Psoas muscle (tissue), 8 donors: ENCODE data around the gene ADGRF3. TPM values are rescaled to one million over a fixed set of nuclear protein-coding genes. Genes with fewer than 3 reads are reported as not detected.

ENCODE experiments used
- ATAC-seq, 4 donors: fragments of 200-7000 bp; cut with Tn5 transposase; one replicate each; pipeline ENCODE4 v1.9.1; 2020; ENCODE audit warnings: moderate library complexity in 3 of 4, mild to moderate bottlenecking in 2 of 4
- DNase-seq, 2 donors: peaks; one replicate each; pipeline ENCODE4 v3.0.0-alpha.2; 2020
- H3K27ac ChIP-seq: fragments of 200-600 bp; one replicate; pipeline ENCODE4 v1.8.0; 2022
- H3K27me3 ChIP-seq, 3 donors: fragments of 200-600 bp in 1 of 3; one replicate each; pipeline versions ENCODE4 v1.6.1 to v1.8.0; 2013 to 2022; ENCODE audit warnings: low read length in 2 of 3, mild to moderate bottlenecking in 2 of 3, moderate library complexity in 1 of 3; ENCODE audit not compliant: insufficient read depth in 3 of 3
- H3K36me3 ChIP-seq, 2 donors: fragments of 200-600 bp in 1 of 2; one replicate each; pipeline versions ENCODE4 v1.6.1 to v1.8.0; 2013 to 2022; ENCODE audit warnings: low read depth in 1 of 2, mild to moderate bottlenecking in 1 of 2, moderate library complexity in 1 of 2; ENCODE audit not compliant: insufficient read depth in 1 of 2
- H3K4me1 ChIP-seq: fragments of 200-600 bp; one replicate; pipeline ENCODE4 v1.8.0; 2022
- H3K4me3 ChIP-seq: fragments of 200-600 bp; one replicate; pipeline ENCODE4 v1.8.0; 2022; ENCODE audit warnings: mild to moderate bottlenecking
- H3K9me3 ChIP-seq: fragments of 200-600 bp; one replicate; pipeline ENCODE4 v1.8.0; 2022
- CTCF ChIP-seq: fragments of 200-600 bp; IDR thresholded peaks from one replicate; pipeline ENCODE4 v1.8.0; 2022; ENCODE audit warnings: antibody characterized with exemption
- WGBS, 3 donors: extraction: QIAGEN DNeasy Blood & Tissue Kit; methylation state at CpG; one replicate each; pipeline versions ENCODE4 v1.1.6 to v1.1.7; 2013; 5-methylcytosine and 5-hydroxymethylcytosine counted together
- intact Hi-C, 2 donors: fragments of 100-400 bp; cut with DNase I; formaldehyde crosslinking; loops; one replicate each; pipeline versions ENCODE4 v1.11.0 to v1.14.2; 2022
- polyA plus RNA-seq, 3 donors: library from polyadenylated mRNA; stranded (reverse); fragments of 200-250 nt; gene quantifications; one replicate each; pipeline ENCODE4 v1.2.3, GENCODE V29; 2013
- total RNA-seq, 4 donors: library from RNA; stranded (reverse); fragmentation: NEBNext Ultra II Directional in 2 of 4; extraction: Animal tissue kit (Norgen Biotek cat#: 25700) in 2 of 4; gene quantifications; one replicate each; pipeline versions ENCODE4 v1.2.1 to v1.2.4, GENCODE V29; 2021 to 2023
- donor health status: healthy with polysubstance abuse.
- donor health status: DM: no; HTN: no; CAD: no; lungs with moderate emphysema.
- donor health status: Bipolar disorder and iron deficiency.
- donor health status: healthy.
- donor health status: DM: yes; HTN: yes; CAD: no.
- donor health status: DM: no; HTN: no; CAD: no.
- donor health status: DM: no; HTN: no; CAD: no.
- donor health status: DM: yes; HTN: yes; CAD: no.

ADGRF3 gene
- total and polyA plus RNA-seq, 7 donors: 0.03 to 0.48 (median 0.18) TPM; not detected in 3

GRCh38 chr2:26276484-26277227 lies 69.9 kb downstream of the ADGRF3 start:
- DNase-seq: no peak

DNA sequence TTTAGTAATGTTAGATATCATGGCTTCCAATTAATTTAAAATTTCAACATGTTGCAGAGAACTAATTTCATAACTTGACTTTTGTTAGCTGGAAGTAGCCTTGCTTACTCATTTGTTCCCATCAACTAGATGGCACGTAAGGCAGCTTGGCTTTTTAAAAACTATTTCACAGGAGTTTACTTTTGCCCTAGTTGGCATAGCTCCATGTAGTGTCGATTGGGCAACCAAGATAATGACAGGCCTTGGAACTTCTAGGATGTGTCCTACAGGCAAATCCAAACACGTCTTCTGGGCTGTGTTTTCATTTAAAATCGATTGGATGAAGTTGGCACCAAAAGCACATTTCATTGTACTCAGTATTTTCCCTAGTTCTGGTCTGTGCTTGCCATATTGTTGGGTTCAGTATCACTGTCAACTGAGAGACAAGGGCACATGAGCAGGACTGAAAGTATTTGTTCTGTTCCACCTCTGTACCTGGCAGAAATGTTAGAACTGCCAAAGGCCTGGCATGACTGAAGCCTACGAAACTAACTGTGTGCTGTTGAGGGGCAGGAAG lies 72.5 kb downstream of the ADGRF3 start:
- peaks cover 0 to 62% of the 10 kb centered on the region in 2 donors for H3K36me3 ChIP-seq
- intact Hi-C loops: no loop called here
- H3K27ac ChIP-seq: peak overlapping the region; percentile 76
- peak overlapping the region; percentile 5 for H3K4me3 ChIP-seq
- H3K9me3 ChIP-seq: no peaks in the 10 kb centered on the region
- TF ChIP-seq CTCF: no peak
- no peaks in the 10 kb centered on the region for H3K27me3 ChIP-seq
- ATAC-seq (peak; percentile 89 to 90 (median 90)), DNase-seq (peak in 1 of 2 donors; percentile 31)
- WGBS, 3 donors: 8 to 11% (median 10%) methylated on average over 5 of the region's 5 CpGs
- H3K4me1 ChIP-seq: peaks cover 33% of the 10 kb centered on the region

More at GRCh38 chr2:26276484-26277227, 69.9 kb downstream of the ADGRF3 start:
- intact Hi-C loops: loop anchor here in 1 of 2 donors (5.0 kb wide), 1 partner anchor 34 kb away; the partner anchor contains the start of genes HADHA and HADHB
- H3K36me3 ChIP-seq: peaks cover 9 to 74% of the 10 kb centered on the region in 2 donors
- ATAC-seq: no peak
- peaks cover 33% of the 10 kb centered on the region for H3K4me1 ChIP-seq
- no peak for TF ChIP-seq CTCF
- H3K9me3 ChIP-seq: no peaks in the 10 kb centered on the region
- no peak overlapping the region for H3K27ac ChIP-seq
- H3K4me3 ChIP-seq: no peak overlapping the region
- whole genome bisulfite sequencing, 3 donors: 83 to 84% (median 83%) methylated on average over 4 of the region's 4 CpGs
- no peaks in the 10 kb centered on the region for H3K27me3 ChIP-seq

- 24 to 35% (median 28%) methylated on average over 2 of the region's 2 CpGs for WGBS, 3 donors
- no peaks in the 10 kb centered on the region for H3K27me3 ChIP-seq
- no peaks in the 10 kb centered on the region for H3K9me3 ChIP-seq
- intact Hi-C loops: no loop called here
- H3K4me3 ChIP-seq: peak overlapping the region; percentile 5
- H3K4me1 ChIP-seq: peaks cover 33% of the 10 kb centered on the region
- TF ChIP-seq CTCF: no peak
- ATAC-seq (peak in 2 of 4 donors; percentile 13 to 23), DNase-seq (no peak)
- H3K27ac ChIP-seq: peak overlapping the region; percentile 76
- peaks cover 0 to 59% of the 10 kb centered on the region in 2 donors for H3K36me3 ChIP-seq
Measured at GRCh38 chr2:26273501-26273900, 73.1 kb downstream of the ADGRF3 start.

DNA sequence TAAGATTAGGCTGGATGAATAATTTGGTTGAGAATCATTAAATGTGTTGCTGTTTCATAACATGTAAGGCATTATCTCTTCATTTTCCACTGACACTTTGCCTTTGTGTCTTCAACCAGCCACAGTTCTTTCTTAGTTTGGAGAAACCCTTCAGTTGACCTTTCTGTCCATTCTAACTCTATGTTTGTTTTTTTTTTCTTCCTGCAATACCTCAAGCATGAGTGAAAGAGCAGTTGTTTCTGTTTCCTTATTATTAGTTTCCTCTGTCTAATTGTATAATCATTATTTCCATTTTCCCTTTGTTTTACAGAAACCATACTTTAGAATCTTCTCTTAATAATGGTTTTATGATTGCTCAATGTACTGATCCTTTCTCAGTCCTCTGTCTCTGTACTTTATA lies 76.2 kb downstream of the ADGRF3 start:
- ATAC-seq: no peak
- Histone ChIP-seq H3K9me3 (no peaks in the 10 kb centered on the region), H3K27ac (peak overlapping the region; percentile 7), H3K27me3 (no peaks in the 10 kb centered on the region), H3K36me3 (peaks cover 7 to 60% of the 10 kb centered on the region in 2 donors), H3K4me1 (peaks cover 30% of the 10 kb centered on the region), H3K4me3 (no peak overlapping the region)
- no peak for DNase-seq
- no peak for TF ChIP-seq CTCF
- intact Hi-C loops: no loop called here
